ENCODE data around the gene SLC44A1.

Gene SLC44A1

DNA sequence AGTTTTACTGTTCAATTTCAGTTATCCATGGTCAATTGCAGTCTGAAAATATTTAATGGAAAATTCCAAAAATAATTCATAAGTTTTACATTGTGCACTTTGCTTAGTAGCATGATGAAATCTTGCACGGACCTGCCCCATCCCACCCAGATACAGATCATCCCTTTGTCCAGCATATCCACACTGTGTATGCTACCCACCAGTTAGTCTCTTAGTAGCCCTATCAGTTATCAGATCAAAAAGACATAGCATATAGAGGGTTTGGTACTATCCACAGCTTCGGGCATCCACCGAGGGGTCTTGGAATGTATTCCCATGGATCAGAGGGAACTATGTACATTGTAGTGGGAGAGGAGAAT, 97.7 kb downstream of the SLC44A1 start:
- H3K27ac ChIP-seq (ENCODE audit: insufficient read depth, low read depth, low read length, poor library complexity, severe bottlenecking), result no peak overlapping the region
- no peak overlapping the region for H3K4me3 ChIP-seq (ENCODE audit: insufficient read depth, low read depth, low read length)
- WGBS, 2 experiments, result 94 to 100% methylated on average over 3 of the region's 3 CpGs

GRCh38 chr9:105344283-105344682, 99.8 kb downstream of the SLC44A1 start:
- Histone ChIP-seq H3K9me3 (ENCODE audit: control insufficient read depth, low read length) (no peaks in the 10 kb centered on the region), H3K36me3 (ENCODE audit: control insufficient read depth, insufficient read depth, low read length) (no peaks in the 10 kb centered on the region), H3K4me3 (ENCODE audit: insufficient read depth, low read depth, low read length) (no peak overlapping the region), H3K27me3 (ENCODE audit: control insufficient read depth, insufficient read depth, low read length, poor library complexity, severe bottlenecking) (no peaks in the 10 kb centered on the region), H3K27ac (ENCODE audit: insufficient read depth, low read depth, low read length, poor library complexity, severe bottlenecking) (no peak overlapping the region), H3K4me1 (ENCODE audit: control insufficient read depth, insufficient read depth, low read length) (no peaks in the 10 kb centered on the region)
- WGBS, 2 experiments, result 100% methylated on average over 1 of the region's 2 CpGs; no CpG with 5 or more reads in 1 of the 2 experiments

More for the DNA sequence above, 97.7 kb downstream of the SLC44A1 start:
- no peaks in the 10 kb centered on the region for H3K9me3 ChIP-seq (ENCODE audit: control insufficient read depth, low read length)
- H3K36me3 ChIP-seq (ENCODE audit: control insufficient read depth, insufficient read depth, low read length), result no peaks in the 10 kb centered on the region
- H3K4me1 ChIP-seq (ENCODE audit: control insufficient read depth, insufficient read depth, low read length), result no peaks in the 10 kb centered on the region
- no peaks in the 10 kb centered on the region for H3K27me3 ChIP-seq (ENCODE audit: control insufficient read depth, insufficient read depth, low read length, poor library complexity, severe bottlenecking)

GRCh38 chr9:105345626-105346025, 101.2 kb downstream of the SLC44A1 start:
- no peaks in the 10 kb centered on the region for H3K9me3 ChIP-seq (ENCODE audit: control insufficient read depth, low read length)
- no peaks in the 10 kb centered on the region for H3K4me1 ChIP-seq (ENCODE audit: control insufficient read depth, insufficient read depth, low read length)
- H3K27me3 ChIP-seq (ENCODE audit: control insufficient read depth, insufficient read depth, low read length, poor library complexity, severe bottlenecking), result no peaks in the 10 kb centered on the region
- H3K4me3 ChIP-seq (ENCODE audit: insufficient read depth, low read depth, low read length), result no peak overlapping the region
- 100% methylated on average over 1 of the region's 1 CpG; no CpG with 5 or more reads in 1 of the 2 experiments for WGBS, 2 experiments
- H3K27ac ChIP-seq (ENCODE audit: insufficient read depth, low read depth, low read length, poor library complexity, severe bottlenecking), result no peak overlapping the region
- no peaks in the 10 kb centered on the region for H3K36me3 ChIP-seq (ENCODE audit: control insufficient read depth, insufficient read depth, low read length)

DNA sequence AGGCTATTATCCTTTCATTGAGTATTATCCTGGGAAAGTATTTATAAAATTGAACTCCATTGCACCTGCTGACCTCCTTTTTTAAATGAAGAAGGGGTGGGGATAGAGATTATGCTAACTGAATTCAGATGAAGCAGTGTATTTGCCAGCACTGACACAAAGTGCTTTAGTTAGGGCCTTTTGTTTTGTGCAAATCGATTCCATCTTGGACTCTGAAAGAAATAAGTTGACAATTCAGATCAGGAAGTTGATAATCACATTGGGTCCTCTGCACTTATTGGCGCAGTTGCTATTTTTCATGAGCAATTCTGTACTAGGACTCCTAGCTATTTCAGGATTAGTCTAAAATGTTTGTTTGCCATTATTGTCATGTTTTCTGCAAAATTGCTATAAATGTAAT, 101.8 kb downstream of the SLC44A1 start:
- Histone ChIP-seq H3K4me1 (ENCODE audit: control insufficient read depth, insufficient read depth, low read length) (no peaks in the 10 kb centered on the region), H3K36me3 (ENCODE audit: control insufficient read depth, insufficient read depth, low read length) (no peaks in the 10 kb centered on the region), H3K27ac (ENCODE audit: insufficient read depth, low read depth, low read length, poor library complexity, severe bottlenecking) (no peak overlapping the region), H3K27me3 (ENCODE audit: control insufficient read depth, insufficient read depth, low read length, poor library complexity, severe bottlenecking) (no peaks in the 10 kb centered on the region), H3K9me3 (ENCODE audit: control insufficient read depth, low read length) (no peaks in the 10 kb centered on the region), H3K4me3 (ENCODE audit: insufficient read depth, low read depth, low read length) (no peak overlapping the region)
- WGBS, 2 experiments, result 89 to 94% methylated on average over 2 of the region's 2 CpGs

GRCh38 chr9:105354448-105354847, 110.0 kb downstream of the SLC44A1 start:
- no peaks in the 10 kb centered on the region for H3K27me3 ChIP-seq (ENCODE audit: control insufficient read depth, insufficient read depth, low read length, poor library complexity, severe bottlenecking)
- WGBS, 2 experiments, result 95 to 100% methylated on average over 1 to 3 of the region's 3 CpGs
- no peaks in the 10 kb centered on the region for H3K4me1 ChIP-seq (ENCODE audit: control insufficient read depth, insufficient read depth, low read length)
- H3K27ac ChIP-seq (ENCODE audit: insufficient read depth, low read depth, low read length, poor library complexity, severe bottlenecking), result no peak overlapping the region
- H3K9me3 ChIP-seq (ENCODE audit: control insufficient read depth, low read length), result no peaks in the 10 kb centered on the region
- no peaks in the 10 kb centered on the region for H3K36me3 ChIP-seq (ENCODE audit: control insufficient read depth, insufficient read depth, low read length)
- no peak overlapping the region for H3K4me3 ChIP-seq (ENCODE audit: insufficient read depth, low read depth, low read length)

GRCh38 chr9:105355781-105356180, 111.3 kb downstream of the SLC44A1 start:
- Histone ChIP-seq H3K4me3 (ENCODE audit: insufficient read depth, low read depth, low read length) (no peak overlapping the region), H3K27ac (ENCODE audit: insufficient read depth, low read depth, low read length, poor library complexity, severe bottlenecking) (no peak overlapping the region), H3K9me3 (ENCODE audit: control insufficient read depth, low read length) (no peaks in the 10 kb centered on the region), H3K27me3 (ENCODE audit: control insufficient read depth, insufficient read depth, low read length, poor library complexity, severe bottlenecking) (no peaks in the 10 kb centered on the region), H3K4me1 (ENCODE audit: control insufficient read depth, insufficient read depth, low read length) (no peaks in the 10 kb centered on the region), H3K36me3 (ENCODE audit: control insufficient read depth, insufficient read depth, low read length) (peaks cover 2% of the 10 kb centered on the region)
- WGBS, 2 experiments, result 71 to 78% methylated on average over 2 to 3 of the region's 3 CpGs

GRCh38 chr9:105357937-105358336, 113.5 kb downstream of the SLC44A1 start:
- no peaks in the 10 kb centered on the region for H3K9me3 ChIP-seq (ENCODE audit: control insufficient read depth, low read length)
- H3K4me3 ChIP-seq (ENCODE audit: insufficient read depth, low read depth, low read length), result no peak overlapping the region
- H3K4me1 ChIP-seq (ENCODE audit: control insufficient read depth, insufficient read depth, low read length), result no peaks in the 10 kb centered on the region
- peaks cover 2% of the 10 kb centered on the region for H3K36me3 ChIP-seq (ENCODE audit: control insufficient read depth, insufficient read depth, low read length)
- WGBS, 2 experiments, result 88 to 94% methylated on average over 2 to 3 of the region's 3 CpGs
- H3K27me3 ChIP-seq (ENCODE audit: control insufficient read depth, insufficient read depth, low read length, poor library complexity, severe bottlenecking), result no peaks in the 10 kb centered on the region
- H3K27ac ChIP-seq (ENCODE audit: insufficient read depth, low read depth, low read length, poor library complexity, severe bottlenecking), result no peak overlapping the region

DNA sequence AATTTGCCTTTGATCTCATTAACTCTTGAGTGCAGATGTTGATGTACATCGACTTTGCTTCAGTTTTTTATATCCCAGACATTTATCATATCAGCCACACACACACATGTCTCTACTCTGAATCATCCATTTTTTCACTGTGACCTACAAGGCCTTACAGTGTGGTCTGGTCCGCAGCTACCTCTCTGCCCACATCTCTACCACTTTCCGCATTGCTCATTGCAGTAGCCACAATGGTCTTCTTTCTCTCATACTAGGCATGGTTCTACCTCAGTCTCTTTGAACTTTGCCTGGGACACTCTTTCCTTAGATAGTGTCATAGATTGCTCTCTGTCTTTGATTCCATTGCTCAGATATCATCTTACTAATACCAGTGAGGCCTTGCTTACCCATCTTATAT, 115.4 kb downstream of the SLC44A1 start:
- peaks cover 2% of the 10 kb centered on the region for H3K36me3 ChIP-seq (ENCODE audit: control insufficient read depth, insufficient read depth, low read length)
- no peaks in the 10 kb centered on the region for H3K27me3 ChIP-seq (ENCODE audit: control insufficient read depth, insufficient read depth, low read length, poor library complexity, severe bottlenecking)
- H3K4me1 ChIP-seq (ENCODE audit: control insufficient read depth, insufficient read depth, low read length), result no peaks in the 10 kb centered on the region
- H3K9me3 ChIP-seq (ENCODE audit: control insufficient read depth, low read length), result no peaks in the 10 kb centered on the region
- no peak overlapping the region for H3K27ac ChIP-seq (ENCODE audit: insufficient read depth, low read depth, low read length, poor library complexity, severe bottlenecking)
- H3K4me3 ChIP-seq (ENCODE audit: insufficient read depth, low read depth, low read length), result no peak overlapping the region
- 94 to 96% methylated on average over 3 of the region's 3 CpGs for WGBS, 2 experiments

GRCh38 chr9:105360344-105360743, 115.9 kb downstream of the SLC44A1 start:
- Histone ChIP-seq H3K9me3 (ENCODE audit: control insufficient read depth, low read length) (no peaks in the 10 kb centered on the region), H3K27ac (ENCODE audit: insufficient read depth, low read depth, low read length, poor library complexity, severe bottlenecking) (no peak overlapping the region), H3K27me3 (ENCODE audit: control insufficient read depth, insufficient read depth, low read length, poor library complexity, severe bottlenecking) (no peaks in the 10 kb centered on the region), H3K4me1 (ENCODE audit: control insufficient read depth, insufficient read depth, low read length) (no peaks in the 10 kb centered on the region), H3K36me3 (ENCODE audit: control insufficient read depth, insufficient read depth, low read length) (peaks cover 2% of the 10 kb centered on the region), H3K4me3 (ENCODE audit: insufficient read depth, low read depth, low read length) (no peak overlapping the region)
- WGBS, 2 experiments, result 100% methylated on average over 1 of the region's 1 CpG; no CpG with 5 or more reads in 1 of the 2 experiments

- H3K27ac ChIP-seq (ENCODE audit: insufficient read depth, low read depth, low read length, poor library complexity, severe bottlenecking), result no peak overlapping the region
- no peaks in the 10 kb centered on the region for H3K4me1 ChIP-seq (ENCODE audit: control insufficient read depth, insufficient read depth, low read length)
- WGBS, 2 experiments, result 91 to 92% methylated on average over 5 to 9 of the region's 9 CpGs
- H3K9me3 ChIP-seq (ENCODE audit: control insufficient read depth, low read length), result no peaks in the 10 kb centered on the region
- H3K4me3 ChIP-seq (ENCODE audit: insufficient read depth, low read depth, low read length), result no peak overlapping the region
- peaks cover 2% of the 10 kb centered on the region for H3K36me3 ChIP-seq (ENCODE audit: control insufficient read depth, insufficient read depth, low read length)
- no peaks in the 10 kb centered on the region for H3K27me3 ChIP-seq (ENCODE audit: control insufficient read depth, insufficient read depth, low read length, poor library complexity, severe bottlenecking)
Measured at GRCh38 chr9:105361873-105362272, 117.4 kb downstream of the SLC44A1 start.

GRCh38 chr9:105362470-105362869, 118.0 kb downstream of the SLC44A1 start:
- no peaks in the 10 kb centered on the region for H3K9me3 ChIP-seq (ENCODE audit: control insufficient read depth, low read length)
- no peaks in the 10 kb centered on the region for H3K27me3 ChIP-seq (ENCODE audit: control insufficient read depth, insufficient read depth, low read length, poor library complexity, severe bottlenecking)
- no peaks in the 10 kb centered on the region for H3K4me1 ChIP-seq (ENCODE audit: control insufficient read depth, insufficient read depth, low read length)
- WGBS, 2 experiments, result 96% methylated on average over 3 to 4 of the region's 4 CpGs
- H3K36me3 ChIP-seq (ENCODE audit: control insufficient read depth, insufficient read depth, low read length), result peaks cover 2% of the 10 kb centered on the region
- no peak overlapping the region for H3K27ac ChIP-seq (ENCODE audit: insufficient read depth, low read depth, low read length, poor library complexity, severe bottlenecking)
- no peak overlapping the region for H3K4me3 ChIP-seq (ENCODE audit: insufficient read depth, low read depth, low read length)

Data from ectodermal cell (in vitro differentiated cells).